Activated CD4-positive, alpha-beta T cell treated with anti-CD3 and anti-CD28 coated beads, Interleukin-2, amount 50 U/mL, for 48 hours (primary cell): ENCODE measurements around the gene PLEKHG3.

Experiments
- DNase-seq, 2 experiments: peaks; one replicate each; pipeline ENCODE4 v3.0.0-alpha.2; 2020

Gene PLEKHG3

DNA sequence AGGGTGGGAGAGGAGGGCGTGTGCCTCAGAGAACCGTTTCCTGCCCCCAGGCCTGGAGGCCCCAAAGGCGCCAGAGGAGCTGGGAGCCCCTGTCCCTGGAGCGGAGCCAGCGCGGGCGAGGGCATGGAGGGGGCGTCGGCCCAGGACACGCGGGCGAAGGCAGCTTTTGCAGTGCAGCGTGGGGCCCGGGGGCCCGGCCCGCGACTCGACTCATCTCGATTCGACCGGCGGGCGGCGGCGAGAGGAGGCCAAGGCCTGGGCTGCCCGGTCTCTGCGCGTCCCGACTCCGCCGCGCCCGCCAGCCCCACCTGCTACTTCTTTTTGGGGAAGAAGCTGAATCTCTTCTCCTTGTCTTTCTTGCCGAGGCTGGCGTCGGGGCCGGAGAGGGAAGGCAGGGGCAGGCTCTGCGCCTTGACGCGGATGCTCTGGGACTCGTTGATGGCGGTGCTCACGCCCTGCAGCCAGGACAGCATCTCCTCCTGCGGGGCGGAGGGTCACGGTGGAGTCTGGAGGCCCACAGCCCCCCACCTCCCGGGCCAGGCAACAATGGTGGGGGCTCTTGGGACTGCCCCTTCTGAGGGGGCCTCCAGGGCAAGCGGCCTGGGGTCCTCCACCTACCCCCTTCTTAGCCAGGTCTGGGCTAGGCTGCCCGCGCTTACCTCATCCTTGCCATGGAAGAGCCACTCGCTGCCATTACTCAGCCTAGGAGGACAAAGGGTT is 44.9 kb downstream of the PLEKHG3 start:
- DNase-seq = no peak

GRCh38 chr14:64752909-64753308 is 48.7 kb downstream of the PLEKHG3 start:
- no peak for DNase-seq

DNA sequence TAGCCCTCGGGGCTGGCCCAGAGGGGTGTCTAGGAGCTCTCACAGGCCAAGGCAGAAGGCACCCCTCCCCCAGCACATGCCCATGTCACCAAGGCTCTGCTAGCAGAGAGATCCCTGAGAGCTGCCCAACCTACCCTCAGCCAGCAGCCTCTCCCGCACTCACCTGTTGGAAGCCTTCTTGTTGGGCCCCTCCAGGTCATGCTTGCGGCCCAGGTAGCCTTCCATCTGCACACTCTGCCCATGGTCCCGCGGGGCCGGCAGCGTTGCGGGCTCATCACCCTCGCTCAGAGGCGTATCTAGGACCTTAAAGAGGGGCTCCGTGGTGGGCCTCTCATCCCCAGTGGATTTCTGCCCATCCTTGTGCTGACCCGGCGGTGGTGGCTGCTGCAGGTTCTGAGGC is 49.1 kb downstream of the PLEKHG3 start:
- no peak for DNase-seq

GRCh38 chr14:64753999-64754398 is 49.8 kb downstream of the PLEKHG3 start:
- no peak for DNase-seq

GRCh38 chr14:64754685-64755084 is 50.5 kb downstream of the PLEKHG3 start:
- no peak for DNase-seq

DNA sequence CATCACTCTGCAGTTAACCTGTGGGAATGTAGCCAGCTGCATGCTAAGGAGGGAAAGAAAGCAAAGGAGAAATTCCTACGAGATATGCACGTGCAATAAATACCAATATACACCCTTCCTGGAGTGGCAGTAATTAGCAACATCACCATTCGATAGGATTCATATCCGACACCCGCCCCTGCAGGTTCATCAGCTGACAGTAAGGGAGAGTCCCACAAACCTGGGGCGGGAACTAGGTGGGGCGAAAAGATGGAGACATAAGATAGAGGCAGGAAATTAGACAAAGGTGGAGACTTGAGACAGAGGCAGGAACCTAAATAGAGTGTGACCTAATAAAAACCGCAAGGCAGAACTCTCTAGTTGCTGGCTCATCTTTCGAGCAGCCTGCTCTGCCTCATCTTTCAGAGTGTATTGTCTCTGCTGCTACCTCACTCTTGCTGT is 51.6 kb downstream of the PLEKHG3 start:
- DNase-seq = peak; percentile 63 to 76

DNA sequence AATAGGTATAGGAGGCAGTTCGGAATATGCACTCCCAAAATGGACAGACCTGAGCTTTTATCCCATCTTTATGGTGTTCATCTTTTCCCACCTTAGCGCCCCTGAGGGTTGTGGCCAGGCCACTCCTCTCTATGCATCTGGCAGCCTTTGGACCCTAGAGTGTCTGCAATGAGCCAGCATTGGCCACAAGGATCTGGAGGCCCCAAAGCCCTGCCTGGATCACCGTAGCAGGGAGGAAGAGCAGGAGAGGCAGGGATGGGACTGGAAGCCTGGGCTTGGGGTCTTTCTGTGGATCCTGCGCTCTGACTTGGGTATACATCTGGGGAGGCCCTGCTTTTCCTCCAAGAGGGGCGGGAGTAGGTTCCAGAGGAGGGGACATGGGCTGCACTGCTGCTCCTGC is 52.5 kb downstream of the PLEKHG3 start:
- no peak for DNase-seq

DNA sequence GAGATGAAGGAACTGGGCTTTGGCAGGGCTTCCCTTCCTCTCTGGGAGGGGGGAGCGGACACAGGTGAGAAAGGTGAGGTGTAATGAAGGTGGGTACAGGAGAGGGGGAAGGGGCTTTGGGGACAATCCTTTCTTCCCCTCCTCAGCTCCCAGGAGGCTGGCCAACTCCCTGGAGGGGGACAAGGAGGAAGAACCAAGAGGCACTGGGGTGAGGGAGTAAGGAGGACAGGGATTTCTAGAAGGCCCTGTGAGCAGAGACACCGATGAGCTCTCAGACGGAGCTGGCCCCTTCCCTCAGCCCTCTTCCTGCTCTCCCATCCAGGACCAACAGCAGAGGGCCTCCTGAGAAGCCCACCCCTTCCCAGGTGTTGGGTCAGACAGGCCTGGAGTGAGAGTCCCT is 53.4 kb downstream of the PLEKHG3 start:
- DNase-seq = no peak

GRCh38 chr14:64758025-64758521 is 53.8 kb downstream of the PLEKHG3 start:
- DNase-seq = no peak

DNA sequence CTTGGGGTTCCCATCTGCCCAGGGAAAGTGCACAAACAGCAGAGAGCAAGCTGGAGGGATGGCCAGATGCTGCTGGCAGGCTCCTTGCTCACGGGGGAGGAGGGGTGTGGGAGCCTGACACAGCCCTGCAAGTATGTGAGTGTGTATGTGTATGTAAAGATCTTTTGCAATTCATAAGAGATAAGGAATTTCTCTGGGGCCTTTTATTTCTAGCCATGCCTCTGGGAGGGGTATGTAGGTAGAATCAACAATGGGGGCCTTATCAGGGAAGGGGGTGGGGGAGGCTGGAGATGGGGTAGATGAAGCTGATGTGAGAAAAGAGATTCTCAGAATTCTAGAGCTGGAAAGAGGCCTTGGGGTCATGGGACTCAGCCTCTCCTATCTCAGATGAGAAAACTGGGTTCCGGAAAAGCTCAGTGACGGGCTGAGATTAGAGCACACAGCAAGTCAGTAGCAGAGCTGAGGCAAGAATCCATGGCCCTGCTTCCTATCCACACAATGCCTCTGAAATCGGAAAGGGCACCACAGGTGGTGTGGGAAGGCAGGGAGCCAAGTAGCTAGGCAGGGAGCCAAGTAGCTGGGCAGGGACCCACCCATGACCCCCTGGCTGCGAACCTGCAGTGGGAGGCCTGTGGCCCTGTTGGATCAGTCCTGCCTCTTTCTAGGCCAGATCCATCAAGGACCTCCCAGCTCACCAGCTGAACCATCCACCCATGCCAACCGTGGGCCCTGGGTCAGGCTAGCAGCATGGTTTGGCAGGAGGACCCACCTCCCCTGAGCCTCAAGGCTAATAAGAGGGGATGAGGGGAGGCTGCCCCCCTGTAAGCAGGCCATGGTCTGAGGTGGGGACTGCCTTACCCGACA is 54.7 kb downstream of the PLEKHG3 start:
- DNase-seq = no peak

DNA sequence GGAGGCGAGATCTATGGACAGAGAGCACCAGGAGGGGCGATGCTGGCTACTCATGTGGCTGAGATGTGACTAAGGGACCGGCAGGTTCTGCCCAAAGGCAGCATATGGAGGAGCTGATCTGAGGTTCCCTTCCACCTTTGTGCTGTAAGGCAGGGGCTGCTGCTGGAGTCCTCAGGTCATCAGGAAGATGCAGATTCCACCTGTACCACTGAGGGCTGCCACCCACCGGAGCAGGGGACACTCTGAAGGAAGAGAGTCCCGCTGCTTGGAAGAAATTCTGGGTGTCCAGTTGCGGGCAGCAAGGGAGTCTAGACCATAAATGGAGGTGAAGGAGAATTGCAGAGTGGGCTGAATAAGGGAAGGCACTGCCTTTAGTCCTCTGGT is 55.3 kb downstream of the PLEKHG3 start:
- no peak for DNase-seq

DNA sequence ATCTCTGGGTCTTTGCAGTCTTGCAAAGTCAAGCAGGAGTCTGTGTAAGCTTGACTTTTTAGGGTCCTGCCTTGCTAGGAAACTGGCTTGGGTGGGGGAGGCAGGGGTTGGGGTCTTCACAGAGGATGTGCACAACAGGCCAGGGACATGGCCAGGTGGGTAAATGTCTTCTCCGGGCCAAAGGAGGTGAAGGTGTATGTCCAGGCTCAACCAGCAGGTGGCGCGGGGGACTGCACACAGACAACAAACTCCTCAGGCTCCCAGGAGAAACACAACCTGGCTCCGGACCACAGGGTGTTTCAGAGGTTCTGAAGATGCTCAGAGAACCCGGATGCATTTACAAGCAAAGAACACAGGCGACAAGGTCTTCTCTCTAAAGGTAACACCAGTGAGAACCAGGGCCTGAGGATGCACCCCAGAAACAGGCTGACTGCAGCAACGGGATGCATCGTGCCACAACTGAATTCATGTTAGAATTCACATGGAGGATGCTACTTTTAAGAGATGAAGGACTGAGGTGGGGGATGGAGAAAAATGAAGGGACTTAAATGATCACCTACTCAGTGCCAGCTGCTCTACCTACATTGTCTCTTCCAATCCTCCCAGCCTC is 56.0 kb downstream of the PLEKHG3 start:
- DNase-seq = peak; percentile 75 to 80

- no peak for DNase-seq
Measured at GRCh38 chr14:64760916-64761315, 56.7 kb downstream of the PLEKHG3 start.

DNA sequence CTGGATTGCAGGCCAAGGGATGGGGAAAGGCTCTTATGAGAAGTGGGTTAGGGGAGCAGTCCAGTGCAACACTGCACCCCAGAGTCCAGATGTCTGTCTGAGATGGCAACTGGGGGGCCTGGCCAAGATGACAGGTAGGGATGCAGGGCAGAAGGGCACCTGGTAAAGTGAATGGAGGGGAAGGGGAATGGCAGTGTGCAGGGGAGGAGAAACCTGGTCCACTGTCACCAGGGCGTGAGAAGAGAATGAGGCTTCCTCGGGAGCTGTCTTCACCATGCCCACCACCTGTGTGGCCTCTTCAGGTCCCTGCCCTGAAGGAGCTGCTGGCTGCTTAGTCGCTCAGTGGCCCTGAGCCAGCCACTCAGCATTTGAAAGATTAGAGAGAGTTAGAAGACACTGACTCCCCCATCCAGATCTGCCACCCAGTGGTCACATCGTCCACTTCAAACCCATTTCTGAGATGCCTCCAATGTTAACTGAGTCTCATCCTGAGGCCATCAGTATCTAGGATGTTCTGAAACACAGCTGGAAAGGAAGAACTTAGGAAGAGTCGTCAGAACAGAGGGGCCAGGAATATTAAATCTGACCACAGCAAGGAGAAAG is 57.3 kb downstream of the PLEKHG3 start:
- no peak for DNase-seq

GRCh38 chr14:64762044-64763034 is 58.1 kb downstream of the PLEKHG3 start:
- peak; percentile 31 to 48 for DNase-seq

- no peak for DNase-seq
Measured at GRCh38 chr14:64763085-64763782, 59.0 kb downstream of the PLEKHG3 start.

- no peak for DNase-seq
Measured at GRCh38 chr14:64763801-64764621, 59.8 kb downstream of the PLEKHG3 start.

DNA sequence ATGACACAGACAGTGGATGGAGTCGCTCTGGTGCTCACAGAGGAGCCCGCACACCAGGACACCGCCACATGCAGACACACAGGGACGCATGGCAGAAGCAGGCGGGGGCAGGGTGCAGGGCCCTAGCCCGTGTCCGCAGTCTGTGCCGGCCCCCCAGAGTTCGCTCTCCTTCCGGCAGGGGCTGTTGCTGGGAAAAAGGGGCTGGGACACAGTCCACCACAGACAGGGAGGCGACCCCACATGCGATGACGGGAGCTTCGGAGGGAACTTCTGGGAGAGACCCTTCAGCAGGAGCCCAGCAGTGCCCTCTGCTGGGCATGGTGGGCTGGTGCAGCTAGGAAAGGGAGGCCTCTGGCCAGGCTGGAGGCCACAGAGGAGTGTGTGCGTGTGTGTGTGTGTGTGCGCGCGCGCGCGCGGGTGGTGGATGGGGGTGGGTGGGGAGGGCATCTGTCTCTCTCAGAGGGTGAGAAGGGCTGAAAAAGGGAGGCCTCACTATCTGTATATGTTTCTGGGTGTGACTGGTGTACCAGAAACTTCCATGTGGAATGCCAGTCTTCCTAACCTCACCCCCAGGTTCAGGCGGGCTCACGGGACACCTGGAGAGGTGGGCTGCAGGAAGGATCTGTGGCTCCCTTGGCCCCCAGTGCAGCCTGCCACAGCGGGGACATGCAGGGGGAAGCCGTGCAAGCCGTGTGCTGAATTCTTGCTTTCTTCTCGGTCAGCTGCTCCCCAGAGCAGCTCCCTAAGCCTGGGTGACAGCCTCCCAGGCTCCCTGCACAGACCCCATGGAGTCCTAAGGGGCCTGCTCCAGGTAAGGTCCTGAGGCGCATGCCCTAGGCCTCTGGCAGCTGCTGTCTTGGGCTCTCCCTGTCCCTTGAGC is 60.7 kb downstream of the PLEKHG3 start:
- peak; percentile 69 to 74 for DNase-seq

- no peak for DNase-seq
Measured at GRCh38 chr14:64765740-64766302, 61.6 kb downstream of the PLEKHG3 start.
